IMR-90 (cell line): Measurements from ENCODE around the gene LRRN2. TPM values are rescaled to one million over a fixed set of nuclear protein-coding genes. Genes with fewer than 3 reads are reported as not detected.

Source experiments
- ATAC-seq: fragments of 200-7000 bp; cut with Tn5 transposase; 2 replicates; pipeline ENCODE4 v1.9.1; 2020; ENCODE audit warnings: low read depth, mild to moderate bottlenecking, moderate library complexity
- BruUV-seq: library from RNA; stranded (reverse); fragments of 400-500 nt; replicated peaks from 2 replicates; lab custom pipeline; 2021; lab: Mats Ljungman, UMichigan
- CTCF ChIA-PET: fragments of 300-600 bp; formaldehyde crosslinking; extraction: SDS; loops from one replicate; lab custom pipeline; 2021; ENCODE audit warnings: antibody characterized with exemption; lab: Yijun Ruan, JAX
- POLR2A ChIA-PET: fragments of 300-600 bp; sonication (Branson Sonifier 250); formaldehyde crosslinking; loops from one replicate; lab custom pipeline; 2022; ENCODE audit warnings: antibody characterized with exemption; ENCODE audit not compliant: unreplicated experiment; lab: Charles Lee
- DNase-seq: peaks from one replicate; pipeline ENCODE4 v3.0.0; 2013
- H2AFZ ChIP-seq: replicated peaks from 2 replicates; pipeline ENCODE3; 2013; ENCODE audit warnings: low read length, mild to moderate bottlenecking; ENCODE audit not compliant: poor library complexity
- H2AK5ac ChIP-seq: 2 replicates; pipeline ENCODE4 v1.6.1; 2013; ENCODE audit warnings: low read depth, low read length, inconsistent platforms
- H2AK9ac ChIP-seq: replicated peaks from 2 replicates; pipeline ENCODE3; 2013; ENCODE audit warnings: mild to moderate bottlenecking, low read depth, low read length, moderate library complexity; ENCODE audit not compliant: poor library complexity
- H2BK120ac ChIP-seq: 2 replicates; pipeline ENCODE4 v1.6.1; 2013; ENCODE audit warnings: low read depth, low read length, inconsistent platforms
- H2BK15ac ChIP-seq: 3 replicates; pipeline ENCODE4 v1.6.1; 2013; ENCODE audit warnings: low read depth, low read length, inconsistent platforms
- H2BK20ac ChIP-seq: 2 replicates; pipeline ENCODE4 v1.6.1; 2013; ENCODE audit warnings: low read depth, mild to moderate bottlenecking, inconsistent platforms, low read length, moderate library complexity
- H2BK5ac ChIP-seq: 2 replicates; pipeline ENCODE4 v1.6.1; 2013; ENCODE audit warnings: mild to moderate bottlenecking, low read depth, low read length, inconsistent platforms; ENCODE audit not compliant: poor library complexity, severe bottlenecking
- H3K14ac ChIP-seq: replicated peaks from 2 replicates; pipeline ENCODE4 v1.6.1; 2013; ENCODE audit warnings: low read depth, low read length, inconsistent platforms
- H3K18ac ChIP-seq: 2 replicates; pipeline ENCODE4 v1.6.1; 2013; ENCODE audit warnings: low read depth, low read length, control low read depth
- H3K23ac ChIP-seq: 2 replicates; pipeline ENCODE4 v1.6.1; 2013; ENCODE audit warnings: low read depth, low read length, inconsistent platforms
- H3K27ac ChIP-seq: 2 replicates; pipeline ENCODE4 v1.5.1; 2013; ENCODE audit warnings: mild to moderate bottlenecking, control low read depth, low read length; ENCODE audit not compliant: insufficient read depth
- H3K27me3 ChIP-seq: 2 replicates; pipeline ENCODE4 v1.6.1; 2013; ENCODE audit warnings: low read length; ENCODE audit not compliant: control insufficient read depth, insufficient read depth
- H3K36me3 ChIP-seq: 2 replicates; pipeline ENCODE4 v1.6.1; 2013; ENCODE audit warnings: low read length, mixed read lengths; ENCODE audit not compliant: control insufficient read depth, insufficient read depth
- H3K4ac ChIP-seq: 2 replicates; pipeline ENCODE4 v1.6.1; 2013; ENCODE audit warnings: low read depth, low read length, inconsistent platforms
- H3K4me1 ChIP-seq: 2 replicates; pipeline ENCODE4 v1.6.1; 2013; ENCODE audit warnings: low read length, mixed read lengths; ENCODE audit not compliant: control insufficient read depth, insufficient read depth
- H3K4me2 ChIP-seq: 2 replicates; pipeline ENCODE4 v1.6.1; 2013; ENCODE audit warnings: low read depth, mild to moderate bottlenecking, control low read depth, low read length, moderate library complexity
- H3K4me3 ChIP-seq: 2 replicates; pipeline ENCODE4 v1.5.1; 2013; ENCODE audit warnings: low read depth, mild to moderate bottlenecking, control low read depth, low read length, moderate library complexity; ENCODE audit not compliant: insufficient read depth
- H3K56ac ChIP-seq: 2 replicates; pipeline ENCODE4 v1.6.1; 2013; ENCODE audit warnings: low read length, inconsistent platforms; ENCODE audit not compliant: insufficient read depth; ENCODE audit errors: extremely low read depth
- H3K79me1 ChIP-seq, 2 experiments: 2 replicates each; pipeline ENCODE4 v1.6.1; 2013; ENCODE audit warnings: low read length in 2 of 2, inconsistent platforms in 1 of 2, low read depth in 1 of 2
- H3K9ac ChIP-seq: 2 replicates; pipeline ENCODE4 v1.6.1; 2013; ENCODE audit warnings: low read depth, low read length, control low read depth
- H3K9me1 ChIP-seq: 2 replicates; pipeline ENCODE4 v1.6.1; 2013; ENCODE audit warnings: low read length, inconsistent platforms; ENCODE audit not compliant: insufficient read depth
- H3K9me3 ChIP-seq: 2 replicates; pipeline ENCODE4 v1.6.1; 2013; ENCODE audit warnings: low read length; ENCODE audit not compliant: control insufficient read depth, insufficient read depth
- H4K20me1 ChIP-seq: 2 replicates; pipeline ENCODE4 v1.6.1; 2013; ENCODE audit warnings: low read length, inconsistent platforms; ENCODE audit not compliant: insufficient read depth
- H4K5ac ChIP-seq: 2 replicates; pipeline ENCODE4 v1.6.1; 2013; ENCODE audit warnings: mild to moderate bottlenecking, low read depth, low read length, control low read depth
- H4K8ac ChIP-seq, 2 experiments: 2 replicates each; pipeline ENCODE4 v1.6.1; 2013; ENCODE audit warnings: low read depth in 2 of 2, low read length in 2 of 2, control low read depth in 1 of 2, inconsistent platforms in 1 of 2
- H4K91ac ChIP-seq: 2 replicates; pipeline ENCODE4 v1.6.1; 2013; ENCODE audit warnings: low read depth, low read length, inconsistent platforms; ENCODE audit not compliant: insufficient read depth
- CEBPB ChIP-seq: IDR thresholded peaks from 2 replicates; pipeline ENCODE4 v1.6.1; 2012; ENCODE audit warnings: low read depth, low read length, improper control_type of control experiment
- CHD1 ChIP-seq: IDR thresholded peaks from 2 replicates; pipeline ENCODE4 v1.6.1; 2012; ENCODE audit warnings: low read depth, low read length, improper control_type of control experiment
- CTCF ChIP-seq: conservative IDR thresholded peaks from 2 replicates; pipeline ENCODE4 v1.5.1; 2012; ENCODE audit warnings: mild to moderate bottlenecking, low read depth, low read length, improper control_type of control experiment
- FOS ChIP-seq: fragments of 150-350 bp; IDR thresholded peaks from 2 replicates; pipeline ENCODE4 v1.6.1; 2016; ENCODE audit warnings: low read depth, low read length
- MAZ ChIP-seq: IDR thresholded peaks from 2 replicates; pipeline ENCODE4 v1.6.1; 2012; ENCODE audit warnings: low read depth, mild to moderate bottlenecking, low read length, improper control_type of control experiment, moderate library complexity, borderline replicate concordance
- MXI1 ChIP-seq: IDR thresholded peaks from 2 replicates; pipeline ENCODE4 v1.6.1; 2012; ENCODE audit warnings: low read depth, mild to moderate bottlenecking, low read length, moderate library complexity, borderline replicate concordance
- RAD21 ChIP-seq: IDR thresholded peaks from 2 replicates; pipeline ENCODE4 v1.6.1; 2012; ENCODE audit warnings: low read length, improper control_type of control experiment
- RCOR1 ChIP-seq: IDR thresholded peaks from 2 replicates; pipeline ENCODE4 v1.6.1; 2012; ENCODE audit warnings: mild to moderate bottlenecking, low read length, improper control_type of control experiment; ENCODE audit not compliant: insufficient replicate concordance
- RFX5 ChIP-seq: IDR thresholded peaks from 2 replicates; pipeline ENCODE4 v1.8.0; 2012; ENCODE audit warnings: low read depth, mild to moderate bottlenecking, low read length, moderate library complexity
- SMC3 ChIP-seq: fragments of 150-350 bp; IDR thresholded peaks from 2 replicates; pipeline ENCODE4 v1.6.1; 2016; ENCODE audit warnings: low read depth, mild to moderate bottlenecking, antibody characterized with exemption, low read length, moderate library complexity
- WGBS, 2 experiments: methylation state at CpG; one replicate each; pipeline versions ENCODE4 v1.1.5 to v1.1.7; 2013; ENCODE audit warnings: missing lambda C conversion rate in 2 of 2; ENCODE audit not compliant: insufficient read length in 1 of 2; ENCODE audit errors: extremely low coverage in 2 of 2; 5-methylcytosine and 5-hydroxymethylcytosine counted together
- dilution Hi-C: fragments of 300-500 bp; cut with HindIII; formaldehyde crosslinking; loops from one replicate; pipeline ENCODE4 v1.14.3; 2018; ENCODE audit warnings: low sequenced_read_pairs; ENCODE audit not compliant: unreplicated experiment
- in situ Hi-C: fragments of 300-500 bp; cut with MboI; formaldehyde crosslinking; loops from 3 replicates; pipeline ENCODE4 v1.14.3; 2019; ENCODE audit warnings: low sequenced_read_pairs, inconsistent platforms, mixed read lengths
- intact Hi-C: fragments of 100-400 bp; cut with micrococcal nuclease; formaldehyde crosslinking; loops from 2 replicates; pipeline ENCODE4 v1.10.0; 2022
- polyA plus RNA-seq, 3 experiments: library from polyadenylated mRNA; depleted of rRNA; stranded (reverse); fragments of >200 nt; gene quantifications; 2 replicates each; pipeline ENCODE4 v1.2.3, GENCODE V29; 2012; ENCODE audit warnings: low replicate concordance in 1 of 3
- total RNA-seq: library from RNA; depleted of rRNA; stranded (reverse); fragments of >200 nt; gene quantifications from 2 replicates; pipeline ENCODE4 v1.2.3, GENCODE V29; 2012

The LRRN2 gene
- total and polyA plus RNA-seq, 2 of the 4 experiments (the other 2 are of a cell fraction) = not detected

GRCh38 chr1:204731509-204731908, 46.0 kb upstream of the LRRN2 start:
- Histone ChIP-seq H4K8ac (no peak overlapping the region), H3K4me3 (no peak overlapping the region), H3K23ac (no peak overlapping the region), H3K14ac (no peak overlapping the region), H3K9ac (no peak overlapping the region), H4K91ac (no peak overlapping the region), H3K4me2 (no peak overlapping the region), H3K9me3 (no peaks in the 10 kb centered on the region), H2AFZ (no peak overlapping the region), H3K27ac (no peak overlapping the region), H3K27me3 (peaks cover 19% of the 10 kb centered on the region), H3K36me3 (no peaks in the 10 kb centered on the region), H2BK120ac (no peak overlapping the region), H2BK5ac (no peak overlapping the region), H2AK9ac (no peak overlapping the region), H3K4ac (no peak overlapping the region), H4K20me1 (no peaks in the 10 kb centered on the region), H3K56ac (no peak overlapping the region), H2AK5ac (no peak overlapping the region), H4K5ac (no peak overlapping the region), H3K4me1 (no peaks in the 10 kb centered on the region), H2BK15ac (no peak overlapping the region), H3K18ac (no peak overlapping the region), H2BK20ac (no peak overlapping the region), H3K79me1 (no peaks in the 10 kb centered on the region), H3K9me1 (no peaks in the 10 kb centered on the region)
- dilution Hi-C loops = no loop called here
- intact Hi-C loops = no loop called here
- ChIA-PET POLR2A (no interaction called here), CTCF (no interaction called here)
- ATAC-seq = no peak
- BruUV-seq = no TSS peak
- TF ChIP-seq MXI1 (no peak), FOS (no peak), RCOR1 (no peak), CEBPB (no peak), CHD1 (no peak), SMC3 (no peak), MAZ (no peak), CTCF (no peak), RAD21 (no peak), RFX5 (no peak)
- WGBS, 2 experiments = 40% methylated on average over 1 of the region's 6 CpGs; no CpG with 5 or more reads in 1 of the 2 experiments
- in situ Hi-C loops = no loop called here
- no peak for DNase-seq
